Keratinocyte (primary cell): ENCODE measurements around the gene SRSF1.

Experiments
- CTCF ChIP-seq, 3 experiments: IDR thresholded peaks in 1 of 3; conservative IDR thresholded peaks in 1 of 3; optimal IDR thresholded peaks in 1 of 3; 2 replicates in 2 of 3; 3 replicates in 1 of 3; pipeline versions ENCODE3 to v1.5.1; 2011; ENCODE audit warnings: low read length in 3 of 3, mild to moderate bottlenecking in 3 of 3, moderate library complexity in 2 of 3, control low read depth in 1 of 3, inconsistent platforms in 1 of 3; ENCODE audit not compliant: insufficient read depth in 2 of 3; ENCODE audit errors: extremely low read depth in 1 of 3
- EZH2 ChIP-seq: IDR thresholded peaks from one replicate; pipeline ENCODE4 v1.6.1; 2012; ENCODE audit warnings: inconsistent platforms, mild to moderate bottlenecking, low read length, moderate library complexity

- TF ChIP-seq CTCF (optimal IDR thresholded peaks at IDR 0.05 in 1 of 3, IDR thresholded peaks at IDR 0.05 in 1 of 3, conservative IDR thresholded peaks at IDR 0.05 in 1 of 3; ENCODE audit: extremely low read depth in 1 of 3, insufficient read depth in 2 of 3, low read length in 3 of 3) (no peak), EZH2 (no peak)
Measured at GRCh38 chr17:57957886-57958285, 49.2 kb downstream of the SRSF1 start.
